ENCODE measurements around the gene ACTN4. TPM values are rescaled to one million over a fixed set of nuclear protein-coding genes. Genes with fewer than 3 reads are reported as not detected.
A peak's percentile ranks its signal among the peaks of the same experiment; 100 is the strongest.

Gene ACTN4
- total RNA-seq, 2 donors from 2014 or later, result 1,019 to 1,060 TPM

GRCh38 chr19:38640368-38640767, 7.1 kb upstream of the ACTN4 start:
- H3K36me3 ChIP-seq, result no peaks in the 10 kb centered on the region
- DNase-seq, result peak; percentile 35
- H3K9ac ChIP-seq (ENCODE audit: low read depth in 2 of 2, low read length in 2 of 2), result peak overlapping the region in 1 of 2 donors; percentile 61
- peaks cover 13% of the 10 kb centered on the region for H3K4me1 ChIP-seq
- no peaks in the 10 kb centered on the region for H3K9me3 ChIP-seq
- peak overlapping the region; percentile 66 for H3K27ac ChIP-seq
- TF ChIP-seq, protein P1, sequence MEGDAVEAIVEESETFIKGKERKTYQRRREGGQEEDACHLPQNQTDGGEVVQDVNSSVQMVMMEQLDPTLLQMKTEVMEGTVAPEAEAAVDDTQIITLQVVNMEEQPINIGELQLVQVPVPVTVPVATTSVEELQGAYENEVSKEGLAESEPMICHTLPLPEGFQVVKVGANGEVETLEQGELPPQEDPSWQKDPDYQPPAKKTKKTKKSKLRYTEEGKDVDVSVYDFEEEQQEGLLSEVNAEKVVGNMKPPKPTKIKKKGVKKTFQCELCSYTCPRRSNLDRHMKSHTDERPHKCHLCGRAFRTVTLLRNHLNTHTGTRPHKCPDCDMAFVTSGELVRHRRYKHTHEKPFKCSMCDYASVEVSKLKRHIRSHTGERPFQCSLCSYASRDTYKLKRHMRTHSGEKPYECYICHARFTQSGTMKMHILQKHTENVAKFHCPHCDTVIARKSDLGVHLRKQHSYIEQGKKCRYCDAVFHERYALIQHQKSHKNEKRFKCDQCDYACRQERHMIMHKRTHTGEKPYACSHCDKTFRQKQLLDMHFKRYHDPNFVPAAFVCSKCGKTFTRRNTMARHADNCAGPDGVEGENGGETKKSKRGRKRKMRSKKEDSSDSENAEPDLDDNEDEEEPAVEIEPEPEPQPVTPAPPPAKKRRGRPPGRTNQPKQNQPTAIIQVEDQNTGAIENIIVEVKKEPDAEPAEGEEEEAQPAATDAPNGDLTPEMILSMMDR (IDR thresholded peaks at IDR 0.05), result no peak
- no peak overlapping the region for H3K4me3 ChIP-seq
- no peaks in the 10 kb centered on the region for H3K27me3 ChIP-seq
- intact Hi-C loops (cut with DNase I), result no loop called here

DNA sequence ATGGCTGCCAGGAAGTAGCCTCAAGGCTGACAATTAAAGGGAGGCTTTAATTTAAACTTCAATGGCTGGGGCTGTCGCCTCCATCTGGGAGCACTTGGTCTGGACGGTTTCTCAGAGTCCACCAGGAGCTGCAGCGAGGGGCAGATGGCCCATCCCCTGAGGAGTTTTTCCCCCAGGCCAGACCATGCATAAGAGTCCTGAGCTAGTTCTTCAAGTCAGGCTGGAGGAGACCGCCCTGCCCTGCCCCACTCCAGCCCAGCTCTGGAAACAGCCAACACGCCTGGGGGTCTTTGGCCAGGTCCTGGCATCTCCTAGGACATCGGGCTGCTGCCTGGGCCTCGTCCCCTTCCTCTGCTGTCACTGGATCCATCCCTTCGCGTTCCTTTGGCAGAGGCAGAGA, 5.3 kb upstream of the ACTN4 start:
- peak; percentile 23 for DNase-seq
- peak overlapping the region; percentile 66 for H3K27ac ChIP-seq
- peak overlapping the region; percentile 3 to 49 for H3K9ac ChIP-seq (ENCODE audit: low read depth in 2 of 2, low read length in 2 of 2)
- no peaks in the 10 kb centered on the region for H3K36me3 ChIP-seq
- no peaks in the 10 kb centered on the region for H3K9me3 ChIP-seq
- no peak overlapping the region for H3K4me3 ChIP-seq
- no peaks in the 10 kb centered on the region for H3K27me3 ChIP-seq
- intact Hi-C loops (cut with DNase I), result no loop called here
- peaks cover 7% of the 10 kb centered on the region for H3K4me1 ChIP-seq
- TF ChIP-seq, protein P1 (IDR thresholded peaks at IDR 0.05), result no peak

DNA sequence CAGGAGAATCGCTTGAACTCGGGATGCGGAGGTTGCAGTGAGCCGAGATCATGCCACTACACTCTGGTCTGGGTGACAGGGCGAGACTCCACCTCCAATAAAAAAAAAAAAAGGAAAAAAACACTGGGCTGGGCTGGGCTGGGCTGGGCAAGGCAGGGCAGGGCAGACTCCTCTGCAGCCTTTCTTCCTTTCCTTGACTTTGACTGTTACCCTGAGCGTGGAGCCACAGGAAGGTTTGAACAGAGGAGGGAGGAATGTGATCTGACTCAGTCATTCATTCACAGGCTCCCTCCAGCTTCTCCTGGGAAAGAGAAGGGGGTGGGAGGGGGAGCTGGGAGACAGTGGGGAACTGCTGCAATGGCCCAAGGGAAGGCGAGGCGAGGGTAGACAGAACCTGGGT, 2.7 kb upstream of the ACTN4 start:
- H3K4me3 ChIP-seq, result no peak overlapping the region
- peak overlapping the region; percentile 17 to 63 for H3K9ac ChIP-seq (ENCODE audit: low read depth in 2 of 2, low read length in 2 of 2)
- H3K4me1 ChIP-seq, result peaks cover 7% of the 10 kb centered on the region
- no peaks in the 10 kb centered on the region for H3K27me3 ChIP-seq
- DNase-seq, result peak; percentile 66
- intact Hi-C loops (cut with DNase I), result loop anchor here (5.0 kb wide), 1 partner anchor 38 kb away; no protein-coding TSS in a partner anchor
- H3K27ac ChIP-seq, result peak overlapping the region; percentile 77
- TF ChIP-seq, protein P1 (IDR thresholded peaks at IDR 0.05), result no peak
- H3K36me3 ChIP-seq, result no peaks in the 10 kb centered on the region
- no peaks in the 10 kb centered on the region for H3K9me3 ChIP-seq

DNA sequence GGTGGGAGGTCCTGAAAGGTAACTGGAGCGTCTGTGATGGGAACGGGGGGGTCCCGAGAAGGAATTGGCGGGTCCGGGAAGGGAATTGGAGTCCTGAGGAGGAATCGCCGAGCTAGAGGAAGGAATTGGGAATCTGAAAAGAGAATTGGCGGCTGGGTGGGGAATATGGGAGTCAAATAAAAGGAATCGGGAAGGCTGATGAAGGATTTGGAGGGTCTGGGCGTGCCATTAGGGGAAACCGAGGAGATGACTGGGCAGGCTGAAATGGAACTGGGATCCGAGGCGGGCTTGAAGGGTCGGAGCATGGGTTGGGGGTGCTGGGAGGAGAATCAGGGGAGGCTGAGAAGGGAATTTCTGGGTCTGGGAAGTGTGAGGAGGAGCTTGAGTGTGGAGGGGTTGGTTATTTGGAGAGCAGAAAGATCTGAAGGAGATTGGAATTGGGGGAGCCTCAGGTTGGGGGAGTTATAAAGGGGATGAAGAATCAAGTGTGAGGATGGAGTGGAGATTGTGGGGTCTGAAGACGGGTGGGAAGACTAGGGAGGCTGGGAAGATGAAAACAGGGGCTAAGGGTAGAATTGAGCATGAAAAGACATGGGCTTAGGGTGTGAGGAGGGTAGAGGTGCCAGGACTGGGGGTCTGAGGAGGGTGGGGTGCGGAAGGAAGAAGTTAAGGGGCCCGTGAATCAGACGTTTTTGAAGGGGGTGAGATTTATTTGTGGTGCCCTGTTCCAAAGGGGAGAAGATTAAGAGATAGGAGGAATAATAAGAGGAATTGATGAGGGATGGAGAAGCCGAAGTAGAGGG, 718 bp downstream of the ACTN4 start:
- intact Hi-C loops (cut with DNase I), result loop anchor here (5.0 kb wide), 1 partner anchor 34 kb away; no protein-coding TSS in a partner anchor
- DNase-seq, result peak; percentile 29
- Histone ChIP-seq H3K4me1 (peaks cover 5% of the 10 kb centered on the region), H3K9ac (ENCODE audit: low read depth in 2 of 2, low read length in 2 of 2) (peak overlapping the region; percentile 100), H3K36me3 (no peaks in the 10 kb centered on the region), H3K27me3 (no peaks in the 10 kb centered on the region), H3K9me3 (no peaks in the 10 kb centered on the region), H3K27ac (peak overlapping the region; percentile 95), H3K4me3 (peak overlapping the region; percentile 79)
- TF ChIP-seq, protein P1 (IDR thresholded peaks at IDR 0.05), result no peak

- peak overlapping the region; percentile 95 for H3K27ac ChIP-seq
- H3K4me1 ChIP-seq, result peaks cover 5% of the 10 kb centered on the region
- H3K9me3 ChIP-seq, result no peaks in the 10 kb centered on the region
- H3K36me3 ChIP-seq, result no peaks in the 10 kb centered on the region
- H3K27me3 ChIP-seq, result no peaks in the 10 kb centered on the region
- H3K9ac ChIP-seq (ENCODE audit: low read depth in 2 of 2, low read length in 2 of 2), result peak overlapping the region; percentile 100
- H3K4me3 ChIP-seq, result peak overlapping the region; percentile 79
- intact Hi-C loops (cut with DNase I), result loop anchor here (5.0 kb wide), 1 partner anchor 33 kb away; no protein-coding TSS in a partner anchor
- no peak for DNase-seq
- TF ChIP-seq, protein P1 (IDR thresholded peaks at IDR 0.05), result no peak
Observed at GRCh38 chr19:38648769-38649304, 1.4 kb downstream of the ACTN4 start.
